ENCODE measurements around the gene KCTD13.
"Not testable (repeated sequence)": the region's sequence is repeated elsewhere in the genome, so short reads cannot be mapped to it uniquely, and the experiment has no call there.

Gene KCTD13

DNA sequence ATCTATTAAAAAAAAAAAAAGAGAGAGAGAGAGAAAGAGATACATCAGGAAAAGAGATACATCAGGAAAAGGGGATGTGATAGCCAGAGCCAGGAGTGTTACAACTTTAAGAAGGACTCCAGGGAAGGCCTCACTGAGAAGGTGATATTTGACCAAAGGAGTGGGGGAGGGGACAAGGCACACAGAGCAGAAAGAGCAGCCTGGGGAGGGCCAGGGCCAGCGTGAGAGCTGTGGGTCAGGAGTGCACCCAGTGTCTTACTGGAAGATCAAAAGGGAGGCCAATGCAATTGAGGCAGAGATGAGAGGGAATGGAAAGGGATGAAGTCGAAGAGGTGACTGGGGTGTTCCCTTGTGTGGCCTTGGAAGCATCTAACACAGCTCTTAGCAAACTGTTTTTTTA lies 18.1 kb downstream of the KCTD13 start:
- no peak for DNase-seq (ENCODE audit: low read depth in 2 of 2)

GRCh38 chr16:29906520-29907244 lies 19.3 kb downstream of the KCTD13 start:
- no peak for DNase-seq (ENCODE audit: low read depth in 2 of 2)

DNA sequence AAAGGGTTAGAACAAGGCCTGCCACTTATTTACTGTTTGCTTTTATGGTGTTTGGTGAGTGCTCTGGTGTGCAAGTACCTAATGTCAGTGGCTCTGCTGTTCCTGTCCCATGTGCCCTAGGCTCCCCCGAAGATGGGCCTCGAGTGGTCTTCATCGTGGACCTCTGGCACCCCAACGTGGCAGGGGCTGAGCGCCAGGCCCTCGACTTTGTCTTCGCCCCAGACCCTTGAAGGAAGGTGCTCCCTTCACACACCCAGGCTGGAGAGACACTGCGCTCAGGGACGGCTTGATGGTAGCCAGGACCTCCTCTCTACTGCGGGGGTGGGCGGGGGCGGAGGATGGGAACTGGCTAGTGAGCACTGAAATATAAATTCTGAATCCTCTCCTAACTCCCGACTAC lies 20.4 kb downstream of the KCTD13 start:
- no peak for DNase-seq (ENCODE audit: low read depth in 2 of 2)

GRCh38 chr16:29904947-29905346 lies 21.1 kb downstream of the KCTD13 start:
- no peak for DNase-seq (ENCODE audit: low read depth in 2 of 2)

GRCh38 chr16:29903590-29903989 lies 22.4 kb downstream of the KCTD13 start:
- DNase-seq (ENCODE audit: low read depth in 2 of 2) = no peak

GRCh38 chr16:29901607-29901945 lies 24.4 kb downstream of the KCTD13 start:
- DNase-seq (ENCODE audit: low read depth in 2 of 2) = no peak

GRCh38 chr16:29900888-29901606 lies 25.0 kb downstream of the KCTD13 start:
- DNase-seq (ENCODE audit: low read depth in 2 of 2) = no peak

DNA sequence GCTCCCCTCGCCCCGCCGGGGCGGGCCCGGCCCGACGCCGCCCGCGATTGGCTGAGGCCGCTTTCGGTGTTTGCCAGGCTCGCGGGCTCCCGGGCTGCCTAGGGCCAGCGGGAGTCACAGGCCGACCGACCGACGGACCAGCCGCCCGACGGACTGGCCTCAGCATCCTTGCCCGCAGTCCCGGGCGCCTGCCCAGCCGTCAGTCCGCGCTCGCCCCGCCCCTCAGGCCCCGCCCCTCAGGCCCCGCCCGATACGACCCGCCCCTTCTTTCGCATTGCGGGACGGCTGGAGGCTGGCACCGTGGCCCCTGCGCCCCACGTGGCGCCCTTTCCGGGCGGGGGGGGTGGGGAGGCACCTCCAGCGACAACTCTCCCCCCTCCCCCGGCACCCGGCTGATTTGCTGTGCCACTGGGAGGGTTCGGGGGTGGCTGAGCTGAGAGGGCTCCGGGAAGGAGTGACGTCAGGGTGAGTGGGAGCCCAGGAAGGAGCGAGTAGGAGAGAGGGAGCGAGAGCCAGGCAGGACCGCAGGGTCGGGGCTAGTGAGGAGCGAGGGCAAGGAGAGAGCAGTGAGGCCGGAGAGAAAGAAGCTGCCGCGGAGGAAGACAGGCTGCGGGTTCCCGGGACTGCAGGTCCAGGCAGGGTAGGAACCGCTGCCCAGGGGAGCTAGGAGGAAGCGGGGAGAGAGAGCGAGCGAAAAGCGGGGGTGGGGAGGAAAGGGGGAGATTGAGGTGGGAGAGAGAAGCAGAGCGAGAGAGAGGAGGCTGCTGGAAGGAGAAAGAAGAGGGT lies 25.7 kb downstream of the KCTD13 start, which contains the start of gene ASPHD1:
TSS of gene ASPHD1 (plus strand) at position 387 of the 786 bp plus-strand sequence. CDS start 484 bp downstream, outside the sequence.
- peak; percentile 40 to 53 for DNase-seq (ENCODE audit: low read depth in 2 of 2)

- DNase-seq (ENCODE audit: low read depth in 2 of 2) = peak; percentile 69 to 70
Measured at GRCh38 chr16:29899516-29900101, 26.4 kb downstream of the KCTD13 start, which contains the start of gene SEZ6L2. Gene SEZ6L2 (minus strand): TSS chr16:29899550. CDS start chr16:29899019, 531 bp downstream.

GRCh38 chr16:29898804-29899515 lies 27.1 kb downstream of the KCTD13 start:
- no peak for DNase-seq (ENCODE audit: low read depth in 2 of 2)

GRCh38 chr16:29898135-29898803 lies 27.8 kb downstream of the KCTD13 start:
- DNase-seq (ENCODE audit: low read depth in 2 of 2) = no peak

- DNase-seq (ENCODE audit: low read depth in 2 of 2) = no peak
Measured at GRCh38 chr16:29897333-29897732, 28.7 kb downstream of the KCTD13 start.

- DNase-seq (ENCODE audit: low read depth in 2 of 2) = no peak
Measured at GRCh38 chr16:29896841-29897240, 29.2 kb downstream of the KCTD13 start.

DNA sequence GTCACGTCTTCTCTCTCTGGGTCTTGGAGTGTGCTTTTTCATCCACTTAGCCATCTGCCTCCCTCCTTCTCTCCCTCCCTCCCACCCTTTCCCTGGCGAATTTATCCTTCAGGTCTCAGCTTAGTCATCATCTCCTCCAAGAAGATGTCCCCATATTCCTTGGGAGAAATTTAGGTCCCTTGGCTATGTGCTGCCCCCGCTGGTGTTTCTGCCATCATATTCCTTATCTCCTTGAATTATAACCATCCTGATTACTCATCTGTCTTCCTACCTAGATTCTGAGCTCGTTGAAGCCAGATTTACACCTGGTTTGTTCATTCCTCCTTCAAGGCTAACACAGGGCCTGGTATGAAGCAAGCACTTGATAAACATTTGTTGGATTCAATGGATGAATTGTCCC lies 31.7 kb downstream of the KCTD13 start:
- no peak for DNase-seq (ENCODE audit: low read depth in 2 of 2)

- DNase-seq (ENCODE audit: low read depth in 2 of 2) = no peak
Measured at GRCh38 chr16:29893553-29893952, 32.5 kb downstream of the KCTD13 start.

GRCh38 chr16:29892458-29892813 lies 33.6 kb downstream of the KCTD13 start:
- DNase-seq (ENCODE audit: low read depth in 2 of 2) = no peak

DNA sequence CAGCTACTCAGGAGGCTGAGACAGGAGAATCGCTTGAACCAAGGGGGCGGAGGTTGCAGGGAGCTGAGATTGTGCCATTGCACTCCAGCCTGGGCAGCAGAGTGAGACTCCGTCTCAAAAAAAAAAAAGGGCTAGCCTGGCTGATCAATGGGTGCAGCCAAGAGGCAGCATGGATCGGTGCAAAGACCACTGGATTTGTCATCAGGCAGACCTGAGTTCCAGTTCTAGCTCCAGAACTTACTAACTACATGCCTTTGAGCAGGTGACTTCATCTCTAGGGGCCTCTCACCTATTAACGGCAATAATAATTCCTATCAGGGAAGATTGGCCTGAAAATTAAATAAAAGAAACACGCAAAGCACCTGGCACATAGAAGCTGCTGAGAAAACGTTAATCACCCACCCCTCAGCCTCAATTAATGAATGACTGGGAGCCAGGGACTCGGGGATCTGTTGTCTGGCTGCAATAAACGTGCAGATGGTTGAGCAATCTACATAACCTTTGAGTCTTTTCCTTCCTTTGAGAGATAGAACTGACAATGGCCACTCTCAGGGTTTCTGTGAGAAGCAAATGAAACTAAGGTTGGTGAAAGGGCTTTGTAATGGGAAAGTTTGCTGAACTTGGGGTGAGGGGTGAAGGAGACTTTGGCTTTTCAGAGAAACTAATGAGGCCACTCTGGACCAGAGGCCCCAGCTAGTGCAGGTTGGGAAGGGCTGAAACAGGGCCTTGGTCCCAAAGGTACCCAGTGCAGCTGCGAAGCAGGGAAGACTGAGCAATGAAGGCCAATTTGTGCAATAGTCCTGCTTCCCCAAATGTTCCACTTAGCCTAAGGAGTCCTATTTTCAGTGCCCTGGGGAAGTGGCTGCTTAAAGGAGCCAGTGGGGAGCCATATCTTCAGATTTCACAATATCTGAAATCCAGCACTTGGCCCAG lies 34.2 kb downstream of the KCTD13 start:
- DNase-seq (ENCODE audit: low read depth in 2 of 2) = no peak

- not testable (repeated sequence) for DNase-seq (ENCODE audit: low read depth in 2 of 2)
Measured at GRCh38 chr16:29889372-29889771, 36.7 kb downstream of the KCTD13 start.

- DNase-seq (ENCODE audit: low read depth in 2 of 2) = no peak
Measured at GRCh38 chr16:29883987-29884386, 42.0 kb downstream of the KCTD13 start.

- no peak for DNase-seq (ENCODE audit: low read depth in 2 of 2)
Measured at GRCh38 chr16:29881050-29881449, 45.0 kb downstream of the KCTD13 start.
